ENCODE results near the gene ANKRD62. TPM values are rescaled to one million over a fixed set of nuclear protein-coding genes. Genes with fewer than 3 reads are reported as not detected.

ANKRD62 gene
- total RNA-seq, 1 experiment from 2014 or later: not detected

DNA sequence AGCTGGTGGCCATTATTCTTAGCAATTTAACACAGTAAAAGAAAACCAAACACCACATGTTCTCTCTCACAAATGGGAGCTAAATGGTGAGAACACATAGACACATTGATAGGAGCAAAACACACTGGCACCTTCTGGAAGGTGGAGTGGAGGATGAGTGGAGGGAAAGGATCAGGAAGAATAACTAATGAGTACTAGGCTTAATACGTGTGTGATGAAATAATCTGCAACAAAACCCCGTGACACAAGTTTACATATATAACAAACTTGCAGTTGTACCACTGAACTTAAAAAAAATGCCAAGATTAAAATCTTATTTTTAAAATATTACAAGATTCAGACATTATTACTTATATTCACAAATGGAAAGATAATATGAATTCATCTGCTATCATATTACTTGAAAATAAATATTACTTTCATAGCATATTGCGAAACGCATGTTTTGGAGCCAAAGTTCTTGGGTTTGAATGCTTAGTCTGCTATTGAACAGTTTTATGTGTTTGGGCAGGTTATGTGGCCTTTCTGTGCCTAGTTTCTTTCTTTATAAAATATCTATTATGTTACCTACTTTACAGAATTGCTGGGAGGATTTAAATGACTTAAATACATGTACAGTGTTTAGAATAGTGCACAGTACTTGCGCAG lies 20.5 kb downstream of the ANKRD62 start:
- ChIA-PET CTCF (no interaction called here), POLR2A (no interaction called here)
- Histone ChIP-seq H3K9me3 (ENCODE audit: control insufficient read depth, insufficient read depth, low read depth, low read length) (no peaks in the 10 kb centered on the region), H3K4me3 (ENCODE audit: low read depth in 2 of 2, low read length in 2 of 2) (no peak overlapping the region), H3K36me3 (ENCODE audit: control insufficient read depth, insufficient read depth, low read length) (no peaks in the 10 kb centered on the region), H3K27me3 (ENCODE audit: control insufficient read depth, insufficient read depth, low read length) (peaks cover 4% of the 10 kb centered on the region), H3K27ac (ENCODE audit: low read length) (no peak overlapping the region), H3K4me1 (ENCODE audit: control insufficient read depth, insufficient read depth, low read length) (no peaks in the 10 kb centered on the region)
- in situ Hi-C loops (cut with HindIII; ENCODE audit: low pct_unique_long_range_greater_than_20kb, low sequenced_read_pairs) (no loop called here), intact Hi-C loops (cut with micrococcal nuclease; ENCODE audit: unreplicated experiment) (no loop called here)
- ATAC-seq (no peak), DNase-seq (ENCODE audit: low read depth, low spot score) (no peak)
- TF ChIP-seq POLR2AphosphoS5 (IDR thresholded peaks at IDR 0.05; ENCODE audit: low read depth, low read length) (no peak), SIN3A (IDR thresholded peaks at IDR 0.05; ENCODE audit: borderline replicate concordance, insufficient read depth, low read depth, low read length) (no peak), TCF7L2 (IDR thresholded peaks at IDR 0.05; ENCODE audit: low read depth, low read length) (no peak)
- TF ChIP-seq, protein P1, sequence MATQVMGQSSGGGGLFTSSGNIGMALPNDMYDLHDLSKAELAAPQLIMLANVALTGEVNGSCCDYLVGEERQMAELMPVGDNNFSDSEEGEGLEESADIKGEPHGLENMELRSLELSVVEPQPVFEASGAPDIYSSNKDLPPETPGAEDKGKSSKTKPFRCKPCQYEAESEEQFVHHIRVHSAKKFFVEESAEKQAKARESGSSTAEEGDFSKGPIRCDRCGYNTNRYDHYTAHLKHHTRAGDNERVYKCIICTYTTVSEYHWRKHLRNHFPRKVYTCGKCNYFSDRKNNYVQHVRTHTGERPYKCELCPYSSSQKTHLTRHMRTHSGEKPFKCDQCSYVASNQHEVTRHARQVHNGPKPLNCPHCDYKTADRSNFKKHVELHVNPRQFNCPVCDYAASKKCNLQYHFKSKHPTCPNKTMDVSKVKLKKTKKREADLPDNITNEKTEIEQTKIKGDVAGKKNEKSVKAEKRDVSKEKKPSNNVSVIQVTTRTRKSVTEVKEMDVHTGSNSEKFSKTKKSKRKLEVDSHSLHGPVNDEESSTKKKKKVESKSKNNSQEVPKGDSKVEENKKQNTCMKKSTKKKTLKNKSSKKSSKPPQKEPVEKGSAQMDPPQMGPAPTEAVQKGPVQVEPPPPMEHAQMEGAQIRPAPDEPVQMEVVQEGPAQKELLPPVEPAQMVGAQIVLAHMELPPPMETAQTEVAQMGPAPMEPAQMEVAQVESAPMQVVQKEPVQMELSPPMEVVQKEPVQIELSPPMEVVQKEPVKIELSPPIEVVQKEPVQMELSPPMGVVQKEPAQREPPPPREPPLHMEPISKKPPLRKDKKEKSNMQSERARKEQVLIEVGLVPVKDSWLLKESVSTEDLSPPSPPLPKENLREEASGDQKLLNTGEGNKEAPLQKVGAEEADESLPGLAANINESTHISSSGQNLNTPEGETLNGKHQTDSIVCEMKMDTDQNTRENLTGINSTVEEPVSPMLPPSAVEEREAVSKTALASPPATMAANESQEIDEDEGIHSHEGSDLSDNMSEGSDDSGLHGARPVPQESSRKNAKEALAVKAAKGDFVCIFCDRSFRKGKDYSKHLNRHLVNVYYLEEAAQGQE (IDR thresholded peaks at IDR 0.05; ENCODE audit: insufficient read depth in 1 of 2, low read depth in 2 of 2, low read length in 1 of 2): no peak
- TF ChIP-seq, protein P2, sequence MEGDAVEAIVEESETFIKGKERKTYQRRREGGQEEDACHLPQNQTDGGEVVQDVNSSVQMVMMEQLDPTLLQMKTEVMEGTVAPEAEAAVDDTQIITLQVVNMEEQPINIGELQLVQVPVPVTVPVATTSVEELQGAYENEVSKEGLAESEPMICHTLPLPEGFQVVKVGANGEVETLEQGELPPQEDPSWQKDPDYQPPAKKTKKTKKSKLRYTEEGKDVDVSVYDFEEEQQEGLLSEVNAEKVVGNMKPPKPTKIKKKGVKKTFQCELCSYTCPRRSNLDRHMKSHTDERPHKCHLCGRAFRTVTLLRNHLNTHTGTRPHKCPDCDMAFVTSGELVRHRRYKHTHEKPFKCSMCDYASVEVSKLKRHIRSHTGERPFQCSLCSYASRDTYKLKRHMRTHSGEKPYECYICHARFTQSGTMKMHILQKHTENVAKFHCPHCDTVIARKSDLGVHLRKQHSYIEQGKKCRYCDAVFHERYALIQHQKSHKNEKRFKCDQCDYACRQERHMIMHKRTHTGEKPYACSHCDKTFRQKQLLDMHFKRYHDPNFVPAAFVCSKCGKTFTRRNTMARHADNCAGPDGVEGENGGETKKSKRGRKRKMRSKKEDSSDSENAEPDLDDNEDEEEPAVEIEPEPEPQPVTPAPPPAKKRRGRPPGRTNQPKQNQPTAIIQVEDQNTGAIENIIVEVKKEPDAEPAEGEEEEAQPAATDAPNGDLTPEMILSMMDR (IDR thresholded peaks at IDR 0.05): no peak
- BruUV-seq (replicated peaks): no TSS peak

DNA sequence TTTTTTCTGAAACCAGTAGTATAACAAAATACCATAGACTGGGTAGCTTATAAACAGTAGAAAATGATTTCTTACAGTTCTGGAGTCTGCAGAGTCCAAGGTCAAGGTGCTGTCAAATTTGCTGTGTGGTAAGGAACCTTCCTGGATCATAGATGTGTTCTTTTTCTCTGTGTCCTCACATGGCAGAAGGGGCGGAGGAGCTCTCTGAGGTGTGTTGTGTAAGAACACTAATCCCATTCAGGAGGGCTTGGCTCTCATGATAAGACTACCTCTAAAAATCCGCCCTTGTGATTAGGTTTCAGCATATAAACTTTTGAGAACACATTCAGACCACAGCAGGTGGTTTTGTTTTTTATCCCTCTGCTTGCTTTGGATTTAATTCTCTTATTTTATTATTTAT lies 25.7 kb downstream of the ANKRD62 start:
- ATAC-seq (no peak), DNase-seq (ENCODE audit: low read depth, low spot score) (no peak)
- Histone ChIP-seq H3K4me3 (ENCODE audit: low read depth in 2 of 2, low read length in 2 of 2) (no peak overlapping the region), H3K4me1 (ENCODE audit: control insufficient read depth, insufficient read depth, low read length) (no peaks in the 10 kb centered on the region), H3K36me3 (ENCODE audit: control insufficient read depth, insufficient read depth, low read length) (no peaks in the 10 kb centered on the region), H3K9me3 (ENCODE audit: control insufficient read depth, insufficient read depth, low read depth, low read length) (no peaks in the 10 kb centered on the region), H3K27me3 (ENCODE audit: control insufficient read depth, insufficient read depth, low read length) (peaks cover 2% of the 10 kb centered on the region), H3K27ac (ENCODE audit: low read length) (no peak overlapping the region)
- POLR2A ChIA-PET: no interaction called here
- TF ChIP-seq, protein P1 (IDR thresholded peaks at IDR 0.05; ENCODE audit: insufficient read depth in 1 of 2, low read depth in 2 of 2, low read length in 1 of 2): no peak
- TF ChIP-seq POLR2AphosphoS5 (IDR thresholded peaks at IDR 0.05; ENCODE audit: low read depth, low read length) (no peak), TCF7L2 (IDR thresholded peaks at IDR 0.05; ENCODE audit: low read depth, low read length) (no peak), SIN3A (IDR thresholded peaks at IDR 0.05; ENCODE audit: borderline replicate concordance, insufficient read depth, low read depth, low read length) (no peak)
- TF ChIP-seq, protein P2 (IDR thresholded peaks at IDR 0.05): no peak
- CTCF ChIA-PET: no interaction called here
- in situ Hi-C loops (cut with HindIII; ENCODE audit: low pct_unique_long_range_greater_than_20kb, low sequenced_read_pairs) (no loop called here), intact Hi-C loops (cut with micrococcal nuclease; ENCODE audit: unreplicated experiment) (no loop called here)
- BruUV-seq (replicated peaks): no TSS peak

All from Panc1 (cell line).